ENCODE measurements around the gene SNX5. TPM values are rescaled to one million over a fixed set of nuclear protein-coding genes. Genes with fewer than 3 reads are reported as not detected.

Gene SNX5
- total RNA-seq, 1 experiment from 2014 or later = 235 TPM

Other genes with a start within 250 kb of the SNX5 start
- 27.8 and 28.6 TPM in 2 replicates for gene MGME1, start 224 bp upstream of the SNX5 start, total RNA-seq (2014; rRNA removed; shearing (Covaris generic))
- gene OVOL2, start 89.1 kb upstream of the SNX5 start, total RNA-seq (2014; rRNA removed; shearing (Covaris generic)) = not detected in 2 replicates
- gene KAT14, start 169.1 kb upstream of the SNX5 start, total RNA-seq (2014; rRNA removed; shearing (Covaris generic)) = 23.2 and 23.7 TPM in 2 replicates
- gene PET117, start 169.1 kb upstream of the SNX5 start, total RNA-seq (2014; rRNA removed; shearing (Covaris generic)) = 22.5 and 27.8 TPM in 2 replicates

Data from SJCRH30 (cell line).